Stromal cell of bone marrow (primary cell): ENCODE data around the gene GATA5.

Source experiments
- DNase-seq: peaks from one replicate; pipeline ENCODE4 v3.0.0-alpha.2; 2012; ENCODE audit warnings: low read depth

The GATA5 gene

DNA sequence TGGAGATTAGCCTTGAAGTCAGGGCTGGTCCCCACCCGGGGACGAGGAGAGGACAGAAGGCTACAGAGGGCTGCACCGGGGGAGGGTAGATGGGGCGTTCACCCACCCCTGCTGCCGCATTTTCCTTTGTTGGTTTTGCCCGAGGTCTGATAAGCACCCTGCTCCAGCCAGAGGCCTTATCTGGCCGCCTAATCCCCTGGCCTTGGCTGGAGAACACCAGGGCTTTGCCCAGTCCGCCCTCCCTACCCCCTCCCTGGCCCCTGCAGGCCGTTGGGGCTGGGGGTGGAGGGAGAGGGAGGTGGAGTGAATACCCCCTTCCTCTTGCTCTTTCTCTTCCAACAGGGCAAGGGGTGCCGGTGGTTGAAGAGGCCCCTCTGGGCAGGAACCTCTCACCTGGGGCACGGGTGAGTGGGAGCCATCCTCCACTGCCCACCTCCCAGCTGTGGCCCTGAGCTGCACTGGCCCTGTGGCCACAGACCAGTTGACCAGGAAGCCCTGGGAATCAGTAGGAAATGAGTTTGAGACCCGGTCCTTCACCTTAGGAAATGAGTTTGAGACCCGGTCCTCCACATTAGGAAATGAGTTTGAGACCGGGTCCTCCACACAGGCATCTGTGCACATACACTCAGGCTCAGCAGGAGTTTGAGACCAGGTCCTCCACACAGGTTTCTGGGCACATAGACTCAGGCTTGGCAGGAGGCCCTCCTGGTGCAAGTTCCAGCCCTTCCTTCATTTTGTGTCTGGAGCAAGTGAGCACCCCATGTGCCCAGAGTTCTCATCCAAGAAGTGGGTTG, 12.0 kb upstream of the GATA5 start:
- DNase-seq, result no peak

DNA sequence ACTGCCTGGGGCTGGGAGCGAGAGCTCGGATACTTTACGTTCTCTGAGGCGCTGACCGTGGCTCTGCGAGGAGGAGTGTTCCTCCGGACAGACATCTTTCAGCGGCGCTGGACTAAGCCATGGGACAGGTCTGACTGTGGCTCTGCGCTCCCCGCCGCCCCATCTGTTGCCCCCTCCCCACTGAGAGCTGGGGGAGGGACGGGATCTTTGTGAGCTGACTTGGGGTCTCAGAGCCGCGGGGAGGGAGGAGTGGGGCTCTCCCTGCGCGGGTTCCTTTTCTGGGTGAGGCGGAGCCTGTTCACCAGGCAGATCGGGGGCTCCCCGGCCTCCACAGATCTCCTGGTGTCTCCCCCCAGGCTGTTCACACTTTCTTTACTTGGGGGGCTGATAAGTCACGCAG, 11.3 kb upstream of the GATA5 start:
- DNase-seq, result no peak

DNA sequence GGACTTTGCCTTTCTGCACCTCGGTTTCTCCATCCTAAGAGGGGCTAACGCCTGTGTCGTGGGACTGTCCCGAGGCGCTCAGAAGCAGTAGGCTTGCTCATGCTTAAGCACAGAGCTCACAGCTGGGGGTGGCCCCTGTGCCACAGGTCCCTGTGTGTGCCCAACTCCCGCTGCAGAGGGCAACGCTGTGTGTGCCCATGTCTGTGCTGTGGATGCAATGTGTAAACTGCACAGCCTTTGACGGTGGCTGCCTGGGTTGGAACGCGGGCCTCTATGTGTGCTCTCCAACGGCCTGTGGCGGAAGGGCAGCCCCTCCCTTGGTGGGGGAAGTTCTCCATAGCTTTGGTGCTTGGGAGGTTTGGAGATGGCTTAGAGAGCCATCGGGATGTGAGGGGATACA, 10.7 kb upstream of the GATA5 start:
- no peak for DNase-seq

DNA sequence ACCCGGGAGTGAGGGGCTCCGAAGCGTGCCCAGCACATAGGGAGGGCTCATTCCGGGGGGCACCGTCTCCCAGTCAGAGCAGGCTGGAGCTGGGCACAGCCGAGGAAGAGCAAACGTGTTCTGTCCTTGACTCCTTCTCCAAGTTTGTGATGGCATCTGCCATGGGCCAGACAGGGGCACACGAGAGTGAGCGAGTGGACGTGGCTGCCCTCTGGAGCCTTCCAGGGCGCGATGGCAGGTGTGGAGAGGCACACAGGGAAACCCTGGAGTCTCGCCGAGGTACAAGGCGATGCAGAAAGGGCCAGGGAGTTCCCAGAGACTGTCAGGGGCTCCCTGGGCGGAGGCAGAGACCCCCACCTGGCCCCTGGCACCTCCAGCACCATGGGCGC, 9.9 kb upstream of the GATA5 start:
- DNase-seq, result no peak

DNA sequence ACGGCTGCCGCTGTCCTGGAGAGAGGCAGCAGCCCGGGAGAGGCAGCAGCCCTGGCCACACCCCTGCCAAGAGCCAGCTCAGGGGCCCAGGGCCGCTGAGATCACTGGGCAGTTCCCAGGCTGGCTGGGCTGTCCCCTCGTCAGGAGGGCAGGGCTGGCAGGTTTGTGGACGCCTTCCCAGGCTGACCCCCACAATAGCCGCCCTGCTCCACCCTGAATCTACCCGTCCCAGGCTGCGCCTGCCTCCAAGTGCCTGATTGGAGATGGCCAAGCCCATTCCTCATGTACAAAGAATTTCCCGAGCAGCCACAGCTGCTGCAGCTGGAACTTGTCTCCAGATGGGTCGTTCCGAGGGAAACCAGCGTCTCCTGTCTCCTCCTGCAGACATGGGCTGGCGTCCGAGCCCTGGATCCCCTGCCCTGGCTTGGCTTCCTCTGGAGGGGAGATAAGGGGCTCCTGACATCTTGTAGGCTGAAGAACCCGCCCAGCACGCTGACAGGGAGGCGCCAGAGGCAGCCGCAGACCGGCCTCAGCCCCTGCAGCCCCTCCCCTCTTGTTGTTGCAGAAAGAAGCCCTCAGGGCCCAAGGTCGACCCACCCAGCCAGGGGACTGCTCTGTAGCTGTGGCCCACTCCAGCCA, 9.4 kb upstream of the GATA5 start:
- DNase-seq, result no peak

DNA sequence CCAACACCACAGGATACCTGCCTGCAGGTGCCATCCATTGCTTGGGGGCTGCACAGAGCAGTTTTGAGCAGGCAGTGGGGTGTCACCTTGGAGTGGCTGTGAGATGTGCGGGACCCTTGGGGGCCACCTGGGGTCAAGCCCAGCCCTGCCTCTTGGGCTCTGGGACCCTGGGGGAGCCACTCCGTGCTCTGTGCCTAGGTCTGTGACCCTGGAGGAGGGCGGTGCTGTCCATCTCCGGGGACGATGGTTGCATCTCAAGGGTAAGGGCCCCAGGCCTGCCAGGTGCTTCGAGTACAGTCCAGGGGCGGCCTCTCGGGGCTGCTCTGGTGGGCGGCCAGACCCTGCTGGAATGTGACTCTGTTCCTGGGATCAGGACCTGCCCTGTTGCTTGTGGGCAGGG, 8.7 kb upstream of the GATA5 start:
- no peak for DNase-seq

DNA sequence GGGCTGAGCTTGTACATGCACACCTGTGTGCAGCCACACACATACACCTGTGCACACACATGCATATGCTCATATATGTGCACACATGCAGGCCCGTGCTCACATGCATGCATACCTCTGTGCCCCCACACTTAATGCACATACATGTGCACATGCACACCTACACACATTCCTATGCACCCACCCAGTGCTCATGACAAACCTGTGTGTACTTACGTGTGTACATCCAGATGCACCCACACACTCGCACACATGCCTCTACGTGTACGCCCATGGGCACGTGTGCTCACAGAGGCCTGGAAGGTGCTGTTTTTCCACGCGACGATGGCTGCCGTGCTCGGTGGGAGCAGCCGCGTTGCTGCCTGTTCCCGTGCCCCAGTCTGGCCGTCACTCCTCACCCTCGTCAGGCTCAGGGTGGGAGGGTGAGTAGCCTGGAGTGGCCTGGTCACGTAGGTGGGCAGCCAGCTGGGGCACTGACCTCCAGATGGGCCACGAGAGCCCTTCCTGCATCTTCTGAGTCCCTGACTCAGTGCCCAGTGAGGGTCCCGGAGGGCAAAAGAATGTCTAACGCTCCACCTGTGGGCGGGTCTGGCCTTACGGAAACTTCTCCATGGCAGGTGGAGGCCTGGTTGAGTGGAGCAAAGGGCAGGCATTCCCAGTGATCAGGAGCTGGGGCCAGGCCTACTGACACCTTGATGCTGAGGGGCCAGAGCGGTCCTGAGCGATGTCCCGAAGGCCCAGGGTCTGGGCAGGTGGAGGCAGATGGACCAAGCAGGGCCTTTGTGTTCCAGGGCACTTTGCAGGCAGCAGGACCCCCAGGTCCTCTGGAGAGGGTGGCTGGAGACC, 8.0 kb upstream of the GATA5 start:
- no peak for DNase-seq

DNA sequence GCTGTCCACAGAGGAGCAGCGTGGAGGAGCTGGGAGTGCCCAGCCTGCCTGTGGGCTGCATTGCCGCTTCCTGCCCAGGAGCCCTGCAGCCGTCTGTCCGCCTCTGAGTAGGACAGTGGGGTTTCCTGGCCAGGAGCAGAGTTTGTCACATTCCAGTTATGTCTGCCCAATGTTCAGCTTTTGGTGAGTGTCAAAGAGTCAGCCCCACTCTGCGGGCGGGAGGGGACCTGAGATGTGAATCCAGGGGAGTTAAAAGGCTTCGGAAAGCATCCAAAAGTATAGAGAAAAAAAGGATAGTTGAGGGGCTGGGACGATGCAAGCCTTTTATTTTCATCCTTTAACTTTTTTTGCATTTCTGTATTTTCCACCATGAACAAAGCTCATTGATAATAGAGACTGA, 7.2 kb upstream of the GATA5 start:
- no peak for DNase-seq

DNA sequence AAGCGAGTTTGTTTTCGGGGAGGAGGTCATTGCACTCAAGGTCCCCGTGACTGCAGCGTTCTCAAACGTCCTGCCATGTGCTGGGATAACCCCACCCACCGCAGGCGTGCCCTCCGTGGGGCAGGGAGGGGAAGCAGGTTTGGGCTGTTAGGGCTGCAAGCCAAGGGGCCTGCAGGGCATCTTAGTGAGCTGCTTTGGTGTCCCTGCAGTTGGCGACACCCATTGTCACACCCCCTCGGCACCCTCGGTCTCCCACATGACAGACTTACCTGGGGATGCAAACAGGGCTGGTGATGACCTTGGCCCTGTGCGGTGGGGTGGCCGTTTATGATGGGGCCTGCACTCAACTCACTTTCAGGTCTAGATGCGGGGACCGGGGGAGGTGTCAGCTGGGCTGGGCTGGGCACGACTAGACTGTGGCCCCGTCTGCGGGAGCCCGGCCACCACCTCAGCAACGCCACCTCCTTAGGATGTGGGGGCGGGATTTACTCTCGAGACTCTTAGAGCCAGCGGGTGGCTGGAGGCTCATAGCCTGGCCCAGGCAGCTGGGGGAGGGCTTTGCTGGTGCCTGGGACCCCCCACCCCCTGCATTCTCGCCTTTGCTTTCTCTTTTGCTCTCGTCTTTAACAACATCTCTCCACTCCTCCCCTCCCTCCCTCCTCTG, 6.5 kb upstream of the GATA5 start:
- no peak for DNase-seq

DNA sequence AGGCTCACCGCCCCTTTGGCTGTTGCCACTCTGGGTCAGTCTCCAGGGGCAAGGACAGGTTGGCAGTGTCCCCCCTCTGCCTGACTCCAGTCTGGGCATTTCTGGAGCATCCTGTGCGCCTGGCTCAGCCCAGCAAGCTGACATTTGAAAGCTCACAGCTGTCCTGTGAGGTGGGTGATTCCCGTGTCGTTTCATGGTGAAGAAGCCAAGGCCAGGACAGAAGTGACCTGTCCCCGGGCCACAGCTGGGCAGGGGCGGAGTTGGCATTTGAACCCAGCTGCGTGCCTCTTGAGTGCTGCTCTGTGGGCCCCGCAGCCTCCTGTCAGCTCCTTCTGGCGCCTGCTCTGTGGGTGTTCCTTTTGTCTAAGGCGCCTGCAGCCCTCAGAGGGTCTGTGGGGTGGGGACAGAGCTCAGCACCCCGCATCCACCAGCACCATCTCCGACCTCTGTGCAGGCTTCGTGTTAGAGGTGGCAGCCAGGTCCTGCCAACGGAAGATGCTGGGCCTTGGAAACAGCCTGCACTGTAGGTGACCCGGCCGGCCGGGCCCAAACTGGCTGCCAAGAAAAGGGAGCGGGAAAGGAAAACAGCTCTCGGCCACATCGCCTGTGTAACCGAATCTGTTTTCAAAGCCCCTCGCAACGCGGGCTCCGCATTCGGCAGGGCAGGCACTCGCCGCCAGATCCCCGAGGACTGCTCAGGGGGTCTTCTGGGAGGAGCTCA, 5.8 kb upstream of the GATA5 start:
- DNase-seq, result no peak

DNA sequence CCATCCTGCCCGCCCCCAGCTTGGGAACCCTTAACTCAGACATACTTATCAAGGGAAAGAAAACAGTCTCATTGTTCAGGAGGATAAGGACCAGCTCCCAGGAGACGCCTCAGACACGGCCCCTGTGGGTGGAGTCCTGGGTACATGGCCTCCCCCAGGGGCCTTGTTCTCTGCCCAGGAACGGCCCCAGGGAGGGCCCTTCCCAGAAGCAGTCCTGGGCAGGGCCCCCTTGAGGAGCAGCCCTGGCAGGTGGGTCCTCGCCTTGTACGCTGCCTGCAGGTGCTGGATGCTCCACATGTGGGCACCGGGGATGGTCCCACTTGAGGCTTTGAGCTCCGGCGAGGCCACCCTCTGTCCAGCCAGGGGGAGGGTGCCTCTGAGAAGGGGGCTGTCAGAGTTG, 4.5 kb upstream of the GATA5 start:
- DNase-seq, result no peak

DNA sequence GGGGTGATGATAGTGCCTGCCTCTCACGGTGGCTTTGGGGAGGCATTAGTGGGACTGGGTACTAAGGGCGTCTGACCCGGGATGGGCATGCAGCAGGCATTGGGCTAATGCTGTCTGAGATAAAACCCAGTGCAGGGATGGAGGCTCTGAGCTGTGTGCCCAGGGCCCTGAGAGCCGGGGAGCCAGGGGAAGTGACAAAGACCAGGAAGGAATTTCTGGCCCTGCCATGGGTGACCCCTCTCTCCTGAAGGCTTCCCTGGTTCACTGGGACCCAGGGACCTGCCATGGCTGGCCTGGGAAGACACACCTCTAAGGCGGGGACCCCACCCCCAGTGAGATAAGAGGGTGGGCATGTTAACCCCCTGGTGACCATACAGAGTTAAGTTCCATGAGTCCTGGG, 3.9 kb upstream of the GATA5 start:
- DNase-seq, result no peak

DNA sequence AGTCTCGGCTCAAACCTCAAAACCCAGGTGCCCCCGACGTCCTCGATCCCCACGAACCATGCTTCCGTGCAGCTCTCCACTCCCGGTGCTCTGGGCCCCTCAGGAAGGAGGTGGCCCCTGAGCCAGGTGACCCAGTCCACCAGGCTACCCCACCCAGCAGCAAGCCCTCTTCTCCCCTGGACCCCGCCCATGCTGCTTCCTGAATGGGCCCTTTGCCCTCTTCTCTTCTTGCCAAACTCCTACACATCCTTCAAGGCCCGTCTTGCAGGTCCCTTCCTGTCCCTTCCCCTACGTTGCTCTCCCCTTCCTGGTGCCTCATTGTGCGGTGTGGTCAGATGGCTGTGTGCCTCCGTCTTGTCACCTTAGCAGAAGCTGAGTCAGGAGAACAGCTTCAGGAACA, 3.4 kb upstream of the GATA5 start:
- no peak for DNase-seq

DNA sequence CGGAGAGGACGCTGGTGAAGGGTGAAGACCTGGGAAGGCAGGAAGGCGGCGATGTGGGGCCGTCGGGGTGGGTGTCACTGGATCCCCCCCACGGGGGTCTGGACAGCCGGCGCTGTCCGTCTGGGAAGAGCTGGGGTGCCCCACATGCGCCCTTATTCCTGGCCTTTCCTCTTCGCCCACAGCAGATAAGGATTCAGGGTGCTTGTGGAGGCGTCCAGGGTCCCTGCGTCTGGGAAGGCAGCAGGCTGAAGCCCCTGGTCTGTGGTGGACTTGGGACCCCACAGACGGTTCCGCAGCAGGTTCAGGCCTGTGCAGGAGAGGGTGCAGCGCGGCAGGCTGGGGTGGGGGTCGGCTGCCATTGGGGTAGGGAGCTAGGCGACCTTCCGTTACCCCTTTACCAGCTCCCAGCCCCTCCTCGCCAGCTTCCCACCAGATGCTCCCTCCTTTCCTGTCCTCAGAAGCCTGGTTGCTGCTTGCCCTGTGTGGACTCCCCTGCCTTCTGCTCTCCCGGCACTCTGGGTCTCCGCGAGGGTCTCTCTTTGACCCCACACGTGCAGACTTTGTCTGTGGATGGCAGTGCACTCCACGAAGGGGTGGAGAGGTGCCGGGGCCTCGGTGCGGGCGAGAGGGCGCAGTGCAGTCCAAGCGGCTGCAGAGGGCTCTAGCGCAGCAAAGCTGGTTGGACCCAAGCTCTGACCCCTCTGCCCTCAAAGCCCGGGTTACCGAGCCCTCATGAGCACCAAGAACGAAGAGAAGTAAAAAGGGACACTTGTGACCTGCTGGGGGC, 2.1 kb upstream of the GATA5 start:
- no peak for DNase-seq

DNA sequence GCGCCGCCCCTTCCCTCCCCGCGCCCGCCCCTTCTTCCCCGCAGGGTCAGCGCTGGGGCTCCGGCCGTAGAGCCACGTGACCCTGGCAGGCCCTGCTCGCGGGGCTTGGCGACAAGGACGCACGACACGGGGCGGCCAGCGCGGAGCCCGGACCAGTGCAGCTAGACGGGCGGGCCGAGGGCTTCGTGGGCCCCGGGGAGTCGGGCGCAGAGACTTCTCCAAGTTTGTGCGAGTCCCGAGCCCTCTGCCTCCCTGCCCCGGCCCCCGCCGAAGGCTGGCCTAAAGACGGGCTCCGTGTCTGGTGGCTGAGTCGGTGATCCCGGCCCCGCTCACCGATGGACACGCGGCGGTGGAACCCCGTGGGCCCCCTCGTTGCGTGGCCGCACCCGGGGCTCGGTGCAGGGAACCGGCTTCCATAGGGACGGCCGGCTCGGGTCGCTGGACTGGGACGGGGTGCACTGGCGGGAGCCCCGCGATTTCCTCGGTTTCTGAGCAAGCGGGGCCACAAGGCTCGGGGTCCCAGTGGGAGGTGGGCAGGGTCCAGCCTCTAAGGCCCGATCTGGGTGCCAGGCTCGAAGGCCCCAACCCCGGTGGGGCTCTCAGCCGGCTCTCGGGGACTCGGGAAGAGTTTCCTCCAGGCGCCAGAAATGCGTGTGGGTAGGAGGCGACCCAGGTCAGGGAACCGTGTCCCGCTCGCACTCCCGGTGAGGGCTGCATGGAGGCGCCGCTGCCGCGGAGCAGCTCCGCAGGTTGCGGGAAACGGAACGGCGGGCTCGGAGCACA, 452 bp upstream of the GATA5 start:
- DNase-seq, result no peak

DNA sequence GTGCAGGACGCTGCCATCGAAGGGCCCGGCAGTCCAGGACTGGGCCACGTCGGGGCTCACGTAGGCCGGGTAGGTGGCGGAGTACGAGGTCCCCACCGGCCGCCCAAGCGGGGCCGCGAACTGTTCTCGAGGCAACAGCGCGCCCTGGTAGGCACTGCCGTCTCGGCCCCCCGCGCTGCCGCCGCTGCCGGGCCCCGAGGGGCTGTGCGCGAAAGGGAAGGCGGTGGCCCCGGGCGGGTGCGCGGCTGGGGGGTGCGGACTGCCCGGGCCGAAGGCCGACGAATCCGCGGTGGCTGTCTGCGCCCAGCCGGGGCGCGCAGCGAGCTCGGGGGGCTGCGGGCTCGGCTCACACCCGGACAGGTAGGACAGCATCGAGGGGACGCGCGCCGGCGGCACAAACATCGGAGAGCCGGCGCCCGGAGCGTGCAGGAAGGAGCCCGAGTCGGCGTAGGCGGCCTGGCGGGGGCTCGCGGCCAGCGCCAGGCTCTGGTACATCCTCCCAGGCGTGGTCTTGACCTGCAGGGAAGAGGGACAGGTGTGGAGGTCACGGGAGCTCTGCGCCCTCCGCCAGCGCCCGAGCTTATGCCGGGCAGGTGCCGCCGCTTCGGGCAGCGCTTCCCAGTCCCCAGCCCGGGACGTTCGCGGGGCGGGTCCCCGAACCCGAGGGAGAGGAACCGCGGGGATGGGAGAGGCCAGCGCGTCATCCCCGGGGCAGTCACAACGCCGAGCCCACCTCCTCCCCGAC, 596 bp downstream of the GATA5 start:
- no peak for DNase-seq

DNA sequence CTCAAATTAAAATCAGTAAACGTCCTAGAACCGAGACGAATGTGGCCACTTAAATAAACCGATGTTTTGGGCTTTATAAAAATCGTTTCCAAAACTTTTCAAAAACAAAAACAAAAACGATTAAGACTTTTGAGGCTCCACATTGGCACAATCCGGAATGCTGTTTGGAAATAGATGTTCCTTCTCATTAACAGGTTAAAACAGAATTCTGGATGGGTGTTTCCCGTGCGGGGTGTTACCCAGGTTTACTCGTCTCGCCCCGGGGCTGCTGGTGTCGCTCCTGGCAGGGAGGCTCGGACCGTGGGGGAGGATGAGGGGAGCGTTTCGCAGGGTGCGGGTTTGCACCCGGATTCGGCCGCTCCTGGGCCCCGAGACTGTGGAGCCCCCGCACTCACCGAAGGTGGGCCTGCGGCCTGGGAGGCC, 1.2 kb downstream of the GATA5 start:
- DNase-seq, result no peak

DNA sequence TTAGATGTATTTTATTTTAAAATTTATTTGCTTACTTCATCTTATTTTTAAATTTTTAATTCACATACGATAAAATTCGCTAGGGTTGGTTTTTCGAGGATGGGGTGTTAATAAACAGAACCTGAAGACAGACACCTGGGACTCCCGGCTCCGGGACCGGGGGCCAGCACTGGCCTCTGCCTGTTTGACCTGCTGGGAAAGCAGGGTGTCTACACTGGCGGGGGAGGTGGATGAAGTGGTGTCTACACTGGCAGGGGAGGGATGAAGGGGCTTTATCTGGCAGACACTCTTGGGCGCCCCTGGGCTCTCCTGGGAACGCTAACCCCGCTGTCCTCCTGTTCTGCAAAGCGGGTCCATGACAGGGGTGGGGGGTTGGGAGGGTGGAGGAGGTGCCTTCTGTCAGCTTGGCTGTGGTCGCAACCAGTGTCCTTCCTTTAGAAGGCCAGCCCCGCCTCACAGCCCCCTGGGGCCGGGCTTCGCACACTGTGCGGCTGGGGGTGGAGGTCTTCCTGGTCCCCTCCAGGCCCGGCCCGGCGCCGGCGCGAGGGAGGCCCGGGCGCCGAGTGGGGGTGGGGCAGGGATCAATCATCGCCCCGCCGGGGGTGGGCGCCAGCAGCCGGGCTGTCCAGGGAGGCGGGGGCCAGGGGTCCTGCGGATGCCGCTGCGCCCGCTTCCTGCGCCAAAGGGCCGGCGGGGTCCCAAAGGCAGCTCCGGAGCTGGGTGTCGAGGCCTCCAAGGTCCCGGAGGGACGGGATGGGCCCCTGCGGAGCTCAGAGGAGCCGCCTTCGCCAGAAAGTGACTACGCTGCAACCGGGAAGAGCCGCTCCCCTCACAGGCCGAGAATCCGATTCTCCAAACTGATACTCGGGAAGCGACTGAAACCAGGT, 1.8 kb downstream of the GATA5 start:
- DNase-seq, result no peak
